GM10847 (cell line): Measurements from ENCODE around the gene TMEM94.
A peak's percentile ranks its signal among the peaks of the same experiment; 100 is the strongest.

Source experiments
- POLR2A ChIP-seq: IDR thresholded peaks from 2 replicates; pipeline ENCODE4 v1.6.1; 2011; ENCODE audit not compliant: insufficient read length; ENCODE audit errors: extremely low read depth

The TMEM94 gene

DNA sequence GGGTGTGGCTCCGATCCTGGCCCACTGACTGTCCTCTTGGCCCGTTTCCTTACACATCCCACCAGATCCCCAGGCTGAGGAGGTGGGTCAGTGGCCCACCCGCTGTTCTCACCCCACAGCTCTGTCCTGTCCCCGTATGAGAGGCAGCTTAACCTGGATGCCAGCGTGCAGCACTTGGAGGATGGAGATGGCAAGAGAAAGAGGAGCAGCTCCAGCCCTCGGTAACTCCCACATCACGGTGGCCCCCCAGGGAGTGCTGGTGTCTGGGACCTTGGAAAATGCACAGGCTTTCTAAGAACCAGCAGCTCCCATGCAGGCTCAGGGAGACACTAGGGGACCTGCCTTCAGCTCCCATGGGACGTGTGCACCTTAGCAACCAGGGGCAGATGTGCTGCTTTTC lies 64.9 kb downstream of the TMEM94 start:
- TF ChIP-seq POLR2A: no peak

DNA sequence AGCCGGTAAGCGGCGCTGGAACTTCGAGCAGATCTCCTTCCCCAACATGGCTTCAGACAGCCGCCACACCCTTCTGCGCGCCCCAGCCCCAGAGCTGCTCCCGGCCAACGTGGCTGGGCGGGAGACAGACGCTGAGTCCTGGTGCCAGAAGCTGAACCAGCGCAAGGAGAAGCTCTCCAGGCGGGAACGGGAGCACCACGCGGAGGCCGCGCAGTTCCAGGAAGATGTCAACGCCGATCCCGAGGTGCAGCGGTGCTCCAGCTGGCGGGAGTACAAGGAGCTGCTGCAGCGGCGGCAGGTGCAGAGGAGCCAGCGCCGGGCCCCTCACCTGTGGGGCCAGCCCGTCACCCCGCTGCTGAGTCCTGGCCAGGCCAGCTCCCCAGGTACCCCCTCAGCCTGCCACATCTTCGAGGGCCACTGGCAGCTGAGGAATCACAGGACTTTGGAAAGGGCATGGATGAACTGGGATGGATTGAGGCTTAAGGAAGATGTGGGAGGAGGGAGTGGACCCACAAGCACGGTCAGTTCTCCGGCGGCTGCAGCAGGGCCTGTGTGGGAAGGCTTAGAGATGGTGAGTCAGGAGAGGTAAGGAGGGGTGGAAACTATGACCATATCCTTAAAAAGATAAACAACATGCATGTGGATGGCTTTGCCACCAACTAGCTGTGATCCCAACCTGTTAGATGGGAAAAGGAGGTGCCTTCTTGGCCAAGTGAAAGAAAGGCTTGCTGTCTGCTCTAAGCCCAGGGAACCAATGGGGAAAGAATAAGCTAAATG lies 65.7 kb downstream of the TMEM94 start:
- no peak for TF ChIP-seq POLR2A

DNA sequence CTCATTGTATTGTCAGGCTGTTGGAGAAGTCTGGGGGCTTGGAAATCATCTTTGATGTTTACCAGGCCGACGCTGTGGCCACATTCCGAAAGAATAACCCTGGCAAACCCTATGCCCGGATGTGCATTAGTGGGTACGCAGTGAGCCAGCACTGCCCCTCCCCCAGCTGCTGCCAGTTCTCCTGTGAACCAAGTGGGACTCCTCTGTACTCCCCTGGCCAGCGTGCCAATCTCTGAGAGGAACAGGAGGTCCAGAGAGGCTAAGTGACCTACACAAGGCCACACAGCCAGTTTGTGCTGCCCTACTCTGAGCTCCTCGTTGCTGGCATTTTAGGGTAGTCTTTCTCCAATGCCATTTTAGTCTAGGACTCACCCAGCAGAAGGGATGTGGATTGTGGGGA lies 67.2 kb downstream of the TMEM94 start:
- no peak for TF ChIP-seq POLR2A

DNA sequence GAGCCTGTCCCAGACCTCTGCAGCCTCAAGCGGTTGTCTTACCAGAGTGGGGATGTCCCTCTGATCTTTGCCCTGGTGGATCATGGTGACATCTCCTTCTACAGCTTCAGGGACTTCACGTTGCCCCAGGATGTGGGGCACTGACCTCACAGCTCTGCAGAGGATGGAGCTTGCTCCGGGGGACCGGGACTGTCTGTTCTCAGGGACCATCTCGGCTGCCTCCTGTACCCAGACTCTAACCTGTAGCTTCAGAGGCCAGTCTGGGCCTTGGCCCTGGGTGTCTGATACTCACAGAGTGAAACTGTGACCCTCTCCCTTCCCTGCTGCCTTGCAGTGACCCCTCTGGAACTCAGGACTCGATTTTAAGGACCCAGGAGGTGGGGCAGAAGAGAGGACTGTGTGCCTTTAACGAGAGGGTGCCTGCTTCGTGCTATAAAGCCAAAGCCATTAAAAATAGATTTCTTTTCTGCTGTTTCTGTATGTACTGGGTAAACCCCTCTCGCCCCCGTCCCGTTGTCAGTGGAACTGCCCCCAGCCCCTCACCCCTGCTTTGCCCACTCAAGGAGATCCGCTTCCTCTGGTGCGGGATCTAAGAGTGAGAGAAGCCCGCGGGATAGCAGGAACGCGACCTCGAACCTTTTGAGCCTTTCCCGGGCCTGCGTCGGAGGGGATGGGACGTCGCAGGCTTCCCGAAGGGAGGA lies 68.0 kb downstream of the TMEM94 start:
- TF ChIP-seq POLR2A: no peak

DNA sequence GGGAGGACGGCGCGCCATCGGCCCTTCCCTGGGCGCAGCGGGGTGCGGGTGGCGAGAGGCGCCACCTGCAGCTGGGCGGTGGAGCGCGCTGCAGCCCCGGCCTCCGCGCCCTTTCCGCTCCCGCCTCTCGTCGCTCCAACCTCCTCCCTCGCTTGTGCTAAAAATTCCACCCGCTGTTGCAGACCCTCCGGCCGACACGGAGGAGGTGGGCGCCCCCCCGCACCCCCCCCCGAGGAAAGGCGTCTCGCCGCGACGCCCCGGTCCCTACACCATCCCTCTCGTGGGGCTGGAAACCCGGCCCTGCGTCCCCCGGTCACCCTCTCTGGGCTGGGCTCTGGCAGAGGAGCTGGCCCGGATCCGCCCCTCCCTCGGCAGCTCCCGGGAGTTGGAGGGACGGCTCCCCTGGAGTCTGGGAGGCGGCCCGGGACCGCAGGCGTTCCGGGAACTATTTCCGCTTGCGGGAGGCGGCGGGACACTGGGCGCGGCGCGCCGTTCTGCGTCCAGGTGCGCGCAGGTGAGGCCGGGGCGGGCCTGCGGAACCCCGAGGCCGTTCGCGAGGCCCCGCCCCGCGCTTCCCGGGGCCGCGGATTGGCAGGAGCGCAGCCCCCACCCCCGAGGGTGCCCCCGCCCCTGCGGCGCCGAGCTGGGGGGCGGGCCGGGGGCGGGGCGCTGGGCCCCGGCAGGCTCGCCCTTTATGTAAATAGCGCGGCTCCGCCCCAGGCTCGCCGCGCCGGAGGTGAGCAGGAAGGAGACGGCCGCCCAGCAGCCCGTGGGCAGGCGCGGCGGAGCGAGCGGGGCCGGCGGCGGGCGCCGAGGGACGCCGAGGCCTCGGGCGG lies 68.8 kb downstream of the TMEM94 start, which contains the start of gene LLGL2:
LLGL2 (plus strand) TSS at position 728 of the 836 bp plus-strand sequence. CDS start 17,730 bp downstream, outside the sequence.
- TF ChIP-seq POLR2A: peak; percentile 19

DNA sequence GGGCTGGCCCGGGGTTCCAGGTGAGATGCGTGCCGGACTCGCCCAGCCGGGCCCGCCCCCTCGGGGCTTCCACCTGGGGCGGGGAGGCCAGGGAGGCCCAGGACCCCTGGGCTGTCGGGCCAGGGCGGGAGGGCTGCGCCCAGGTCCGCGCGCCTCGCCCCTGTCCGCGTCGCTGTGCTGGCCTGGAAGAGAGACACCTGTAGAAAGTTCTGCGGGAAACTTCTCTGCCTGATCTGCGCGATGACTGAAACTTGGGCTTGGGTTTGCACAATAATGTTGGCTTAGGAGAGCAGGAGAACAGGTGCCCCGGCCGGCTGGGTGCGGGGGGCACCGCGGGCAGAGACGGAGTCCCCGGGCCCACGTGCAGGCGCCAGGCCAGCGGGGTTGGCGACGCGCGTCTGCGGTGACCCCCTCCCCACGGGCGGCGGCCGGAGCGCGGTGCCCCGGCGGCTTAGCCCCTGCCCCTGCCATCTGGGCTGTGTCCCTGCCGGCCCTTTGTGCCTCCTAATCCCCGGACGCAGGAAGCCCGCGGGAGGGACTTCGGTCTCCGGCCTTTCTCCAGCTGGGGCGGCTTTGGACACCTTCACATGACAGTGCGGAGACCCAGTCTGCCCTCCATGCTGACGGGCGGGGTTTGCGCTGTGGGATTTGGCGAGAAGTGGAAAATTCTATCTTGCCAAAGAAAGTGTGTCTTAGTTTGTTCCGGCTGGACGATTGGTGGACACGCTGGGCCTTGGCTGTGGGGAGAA lies 69.5 kb downstream of the TMEM94 start:
- no peak for TF ChIP-seq POLR2A

DNA sequence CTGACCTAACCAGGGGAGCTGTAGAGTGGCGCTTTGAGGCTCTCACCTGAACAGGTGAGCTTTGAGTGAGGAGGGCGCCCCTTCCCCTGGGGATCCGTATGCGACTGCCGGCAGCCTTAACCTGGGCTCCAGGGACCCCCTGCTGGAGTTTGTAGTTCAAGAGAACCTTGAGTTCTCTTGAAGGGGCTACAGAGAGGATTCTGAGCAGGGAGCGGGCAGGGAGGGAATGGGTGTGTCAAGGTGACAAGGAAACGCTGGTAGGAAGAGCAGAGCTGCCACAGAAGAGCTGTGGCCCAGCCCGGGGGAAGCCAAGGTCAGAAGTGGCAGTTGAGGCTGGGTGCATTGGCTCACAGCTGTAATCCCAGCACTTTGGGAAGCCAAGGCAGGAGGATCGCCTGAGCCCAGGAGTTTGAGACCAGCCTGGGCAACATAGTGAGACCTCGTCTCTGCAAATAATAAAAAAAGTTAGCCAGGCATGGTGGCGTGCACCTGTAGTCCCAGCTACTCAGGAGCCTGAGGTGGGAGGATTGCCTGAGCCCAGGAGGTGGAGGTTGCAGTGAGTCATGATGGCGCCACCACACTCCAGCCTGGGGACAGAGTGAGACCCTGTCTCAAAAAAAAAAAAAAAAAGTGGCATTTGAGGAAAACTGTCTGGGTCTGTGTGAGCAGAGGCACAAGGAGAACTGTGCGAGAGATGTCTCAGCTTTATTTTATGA lies 70.3 kb downstream of the TMEM94 start:
- no peak for TF ChIP-seq POLR2A

DNA sequence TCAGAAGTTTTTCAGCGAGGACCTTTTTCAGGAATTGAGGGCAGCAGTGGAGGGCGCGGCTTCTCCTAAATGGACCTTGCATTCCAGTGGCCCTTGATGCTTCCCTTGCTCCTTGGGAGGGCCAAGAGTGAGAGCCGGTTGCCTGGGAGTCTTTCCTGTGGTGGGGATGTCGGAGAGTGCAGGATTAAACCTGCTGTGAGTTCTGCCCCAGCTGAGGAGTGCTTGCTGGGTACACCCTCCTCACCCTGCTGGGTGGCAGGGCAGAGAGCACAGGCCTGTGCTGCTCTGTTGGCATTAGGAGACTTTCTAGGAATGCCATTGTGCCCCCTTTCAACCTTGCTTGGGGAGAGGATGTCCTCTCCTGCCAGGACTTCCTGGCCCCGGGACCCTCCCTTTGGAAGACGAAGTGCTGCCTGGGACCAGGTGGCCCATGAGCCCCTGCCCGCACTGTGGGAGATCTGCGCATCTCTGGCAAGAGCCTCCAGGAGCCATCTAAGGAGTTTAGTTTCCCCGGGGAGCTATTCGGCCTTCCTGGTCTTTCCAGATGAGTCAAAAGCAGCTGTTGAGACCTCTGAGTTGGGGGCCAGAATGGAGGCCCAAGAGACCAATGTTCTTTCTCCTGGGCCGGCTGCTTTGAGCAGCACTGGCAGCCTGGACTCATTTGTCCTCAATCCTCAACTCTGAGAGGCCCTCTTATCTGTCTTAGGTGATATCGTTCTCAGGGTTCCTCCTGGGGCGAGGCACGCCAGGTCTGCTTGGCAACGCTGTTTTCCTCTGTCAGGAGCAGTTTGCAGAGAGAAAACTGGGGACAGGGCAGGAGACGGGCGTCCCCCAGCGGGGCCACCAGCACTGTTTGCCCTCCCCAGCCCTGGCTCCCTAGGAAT lies 74.6 kb downstream of the TMEM94 start:
- no peak for TF ChIP-seq POLR2A

DNA sequence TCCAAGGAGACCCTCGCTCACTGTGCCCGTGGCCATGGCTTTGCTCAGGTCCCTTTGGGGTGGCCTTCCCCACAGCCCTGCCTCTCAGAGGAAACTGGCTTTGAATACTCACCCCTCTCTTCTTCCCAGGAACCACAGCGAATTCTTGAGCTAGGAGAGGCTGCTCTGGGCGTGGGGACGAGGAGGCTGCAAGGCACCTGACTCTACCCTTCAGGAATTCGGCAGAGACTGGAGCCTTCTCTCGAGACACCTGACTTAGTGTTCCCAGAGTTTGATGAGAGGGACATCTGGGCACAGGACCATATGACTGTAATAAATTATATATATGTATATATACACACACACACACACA lies 75.3 kb downstream of the TMEM94 start:
- no peak for TF ChIP-seq POLR2A

DNA sequence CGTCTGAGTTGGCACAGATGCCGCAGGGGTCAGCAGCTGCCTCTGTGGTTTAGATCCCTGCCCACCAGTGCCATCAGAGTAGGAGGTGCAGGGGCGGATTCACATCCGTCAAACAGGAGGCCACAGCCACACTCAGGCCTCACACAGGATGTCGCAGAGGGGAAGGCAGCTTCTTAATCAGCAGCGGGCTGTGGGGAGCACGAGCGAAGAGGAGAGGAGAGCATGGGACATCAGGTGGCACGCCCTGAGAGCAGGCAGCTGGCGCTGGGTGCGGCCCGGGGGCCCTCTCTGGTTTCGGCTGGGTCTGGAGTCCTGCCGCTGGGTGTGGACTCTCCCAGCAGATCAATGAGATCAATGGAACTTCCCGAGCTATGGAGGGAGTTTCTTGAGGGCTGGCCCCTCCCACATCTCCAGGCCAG lies 78.7 kb downstream of the TMEM94 start:
- TF ChIP-seq POLR2A: no peak

DNA sequence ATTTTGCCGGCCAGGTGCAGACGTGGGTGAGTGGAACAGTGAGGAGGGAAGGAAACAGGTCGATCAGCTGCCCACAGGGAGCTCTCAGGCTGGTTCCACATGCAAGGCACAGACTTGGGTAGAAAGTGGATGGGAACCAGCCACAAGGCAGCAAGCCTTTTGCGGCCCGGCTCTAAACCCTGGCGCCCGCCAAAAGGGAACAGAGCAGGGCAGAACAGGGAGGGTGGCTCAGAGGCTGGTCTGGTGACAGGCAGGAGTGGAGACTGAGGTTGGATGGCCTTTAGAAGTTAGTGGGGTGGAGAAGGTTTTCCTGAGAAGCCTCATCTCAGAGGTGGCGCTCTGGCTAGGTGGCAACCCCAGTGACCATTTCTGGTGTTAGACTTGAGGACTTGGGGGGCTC lies 79.4 kb downstream of the TMEM94 start:
- no peak for TF ChIP-seq POLR2A

DNA sequence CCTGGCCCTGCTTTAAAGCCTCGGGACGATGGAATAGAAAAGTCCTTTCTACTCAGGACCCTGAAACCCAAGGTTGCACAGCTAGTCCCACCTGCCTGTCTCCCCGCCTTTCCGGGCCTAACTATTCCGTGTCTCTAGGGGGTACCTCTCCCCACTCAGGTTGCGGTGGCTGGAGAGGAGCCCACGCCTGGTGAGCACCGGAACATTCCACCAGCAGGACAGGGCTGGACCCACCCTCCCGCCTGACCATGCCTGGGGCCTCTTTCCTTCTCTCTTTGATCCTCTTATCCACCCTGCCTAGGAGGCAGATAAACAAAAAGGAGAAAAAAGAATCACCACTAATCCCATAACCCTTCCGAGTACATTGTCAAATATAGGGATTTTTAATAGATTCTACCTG lies 79.9 kb downstream of the TMEM94 start:
- TF ChIP-seq POLR2A: no peak

DNA sequence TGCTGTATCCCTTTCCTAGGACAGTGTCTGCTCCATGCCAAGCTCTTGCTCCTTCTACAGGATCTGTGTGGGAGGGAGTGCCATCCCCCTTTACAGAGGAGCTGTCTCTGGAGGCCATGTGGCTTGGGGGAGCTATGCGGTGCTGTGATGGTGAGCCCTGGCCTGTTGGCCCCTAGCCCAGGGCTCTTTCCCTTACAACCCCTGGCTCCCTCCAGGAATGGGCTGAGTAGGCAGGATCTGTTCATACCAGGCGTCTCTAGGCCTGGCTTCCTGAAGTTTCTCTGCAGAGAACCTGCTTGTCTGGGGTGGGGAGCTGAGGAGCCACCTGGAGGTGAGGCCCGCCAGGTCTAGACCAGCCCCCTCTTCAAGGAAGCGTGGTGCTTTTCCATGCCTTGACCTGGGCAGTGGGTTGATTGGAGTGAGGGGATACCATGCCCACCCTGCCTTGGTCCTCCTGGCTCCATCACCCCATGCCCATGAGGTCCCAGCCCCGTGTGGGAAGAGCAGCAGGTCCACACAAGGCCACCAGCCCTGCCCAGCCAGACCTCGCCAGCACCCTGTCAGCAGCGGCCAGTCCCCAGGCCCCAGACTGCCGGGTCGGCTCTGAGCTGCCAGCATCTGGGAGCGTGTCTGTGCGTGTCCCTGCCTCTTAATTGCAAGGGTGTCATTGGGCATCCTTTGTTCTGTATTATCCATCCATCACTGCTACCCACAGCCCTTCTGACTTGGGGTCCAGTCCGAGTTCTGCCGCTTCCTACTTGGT lies 83.7 kb downstream of the TMEM94 start:
- no peak for TF ChIP-seq POLR2A
